Astrocyte of the cerebellum (primary cell): ENCODE data around the gene FAAP100.

ENCODE experiments used
- DNase-seq: peaks from one replicate; pipeline ENCODE4 v3.0.0-alpha.2; 2011; ENCODE audit warnings: low read depth
- H3K4me3 ChIP-seq: 2 replicates; pipeline ENCODE4 v1.5.1; 2011; ENCODE audit warnings: mild to moderate bottlenecking, low read depth, low read length, moderate library complexity
- in situ Hi-C: cut with HindIII; loops from 2 replicates; pipeline ENCODE4 v1.10.0; 2017; ENCODE audit warnings: low sequenced_read_pairs
- TF ChIP-seq, protein P1 (sequence below): IDR thresholded peaks from 2 replicates; pipeline ENCODE4 v1.5.1; 2012; ENCODE audit warnings: low read length, low read depth, moderate library complexity, mild to moderate bottlenecking; ENCODE audit errors: missing control alignments

FAAP100 gene

DNA sequence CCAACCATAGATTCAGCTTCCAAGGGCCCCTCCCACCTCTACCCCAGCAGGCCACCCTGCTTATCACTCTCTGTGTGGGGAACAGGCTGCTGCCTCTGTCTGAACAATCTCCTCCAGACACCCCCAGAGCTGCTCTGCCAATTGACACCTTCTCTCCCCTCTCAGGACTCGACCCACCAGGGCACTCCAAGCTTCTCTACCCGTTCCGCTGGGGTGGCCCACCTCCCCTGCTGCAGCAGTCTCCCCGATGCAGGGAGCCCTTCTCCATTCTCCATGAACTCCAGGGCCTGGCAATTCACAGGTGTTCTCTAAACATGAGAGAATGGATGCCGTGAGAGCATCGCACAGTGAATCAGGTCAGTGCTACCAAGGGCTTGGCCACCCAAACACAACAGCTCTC lies 28.3 kb upstream of the FAAP100 start:
- TF ChIP-seq, protein P1, sequence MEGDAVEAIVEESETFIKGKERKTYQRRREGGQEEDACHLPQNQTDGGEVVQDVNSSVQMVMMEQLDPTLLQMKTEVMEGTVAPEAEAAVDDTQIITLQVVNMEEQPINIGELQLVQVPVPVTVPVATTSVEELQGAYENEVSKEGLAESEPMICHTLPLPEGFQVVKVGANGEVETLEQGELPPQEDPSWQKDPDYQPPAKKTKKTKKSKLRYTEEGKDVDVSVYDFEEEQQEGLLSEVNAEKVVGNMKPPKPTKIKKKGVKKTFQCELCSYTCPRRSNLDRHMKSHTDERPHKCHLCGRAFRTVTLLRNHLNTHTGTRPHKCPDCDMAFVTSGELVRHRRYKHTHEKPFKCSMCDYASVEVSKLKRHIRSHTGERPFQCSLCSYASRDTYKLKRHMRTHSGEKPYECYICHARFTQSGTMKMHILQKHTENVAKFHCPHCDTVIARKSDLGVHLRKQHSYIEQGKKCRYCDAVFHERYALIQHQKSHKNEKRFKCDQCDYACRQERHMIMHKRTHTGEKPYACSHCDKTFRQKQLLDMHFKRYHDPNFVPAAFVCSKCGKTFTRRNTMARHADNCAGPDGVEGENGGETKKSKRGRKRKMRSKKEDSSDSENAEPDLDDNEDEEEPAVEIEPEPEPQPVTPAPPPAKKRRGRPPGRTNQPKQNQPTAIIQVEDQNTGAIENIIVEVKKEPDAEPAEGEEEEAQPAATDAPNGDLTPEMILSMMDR, result no peak
- no peak for DNase-seq
- no peak overlapping the region for H3K4me3 ChIP-seq
- in situ Hi-C loops, result no loop called here

DNA sequence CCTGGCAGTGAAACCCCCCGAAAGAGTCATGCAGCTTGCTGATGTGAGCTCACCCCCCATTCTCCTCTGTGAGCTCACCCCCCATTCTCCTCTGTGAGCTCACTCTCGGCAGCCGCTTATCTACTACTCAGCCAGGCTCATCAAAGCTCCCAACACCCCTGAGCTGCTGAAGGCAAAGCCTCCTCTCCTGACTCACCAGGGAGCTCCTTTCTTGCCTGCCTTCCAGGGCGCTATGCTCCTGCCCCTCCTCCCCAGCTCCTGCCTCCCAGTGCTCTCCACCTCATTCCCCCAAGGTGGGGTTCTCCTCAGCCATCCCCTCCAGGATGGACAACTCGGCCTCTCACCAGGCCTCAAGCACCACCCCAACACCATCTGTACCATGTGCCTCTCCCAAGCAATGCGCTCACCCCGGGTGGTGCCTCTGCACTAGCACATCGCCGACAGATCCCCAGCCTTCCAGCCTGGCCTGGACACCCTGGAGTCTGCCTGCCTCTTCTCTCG lies 27.7 kb upstream of the FAAP100 start:
- in situ Hi-C loops, result no loop called here
- TF ChIP-seq, protein P1, result no peak
- H3K4me3 ChIP-seq, result no peak overlapping the region
- DNase-seq, result no peak

DNA sequence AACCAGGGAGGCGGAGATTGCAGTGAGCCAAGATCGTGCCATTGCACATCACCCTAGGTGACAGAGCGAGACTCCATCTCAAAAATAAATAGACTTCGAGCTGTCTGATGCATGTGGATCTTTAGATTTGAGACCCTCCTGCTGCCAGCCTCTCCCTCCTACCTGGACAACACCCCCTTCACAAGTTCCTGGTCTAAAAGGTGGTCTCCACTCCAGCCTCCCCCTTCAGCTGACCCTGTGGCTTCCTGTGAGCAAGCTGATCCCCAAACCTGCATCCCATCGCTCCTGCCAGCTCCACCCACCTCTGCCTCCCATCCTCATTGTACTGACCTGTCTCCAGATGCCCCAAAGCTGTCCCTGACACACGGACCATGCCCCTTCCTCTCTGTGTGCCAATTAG lies 27.1 kb upstream of the FAAP100 start:
- DNase-seq, result no peak
- TF ChIP-seq, protein P1, result no peak
- no peak overlapping the region for H3K4me3 ChIP-seq
- in situ Hi-C loops, result no loop called here

DNA sequence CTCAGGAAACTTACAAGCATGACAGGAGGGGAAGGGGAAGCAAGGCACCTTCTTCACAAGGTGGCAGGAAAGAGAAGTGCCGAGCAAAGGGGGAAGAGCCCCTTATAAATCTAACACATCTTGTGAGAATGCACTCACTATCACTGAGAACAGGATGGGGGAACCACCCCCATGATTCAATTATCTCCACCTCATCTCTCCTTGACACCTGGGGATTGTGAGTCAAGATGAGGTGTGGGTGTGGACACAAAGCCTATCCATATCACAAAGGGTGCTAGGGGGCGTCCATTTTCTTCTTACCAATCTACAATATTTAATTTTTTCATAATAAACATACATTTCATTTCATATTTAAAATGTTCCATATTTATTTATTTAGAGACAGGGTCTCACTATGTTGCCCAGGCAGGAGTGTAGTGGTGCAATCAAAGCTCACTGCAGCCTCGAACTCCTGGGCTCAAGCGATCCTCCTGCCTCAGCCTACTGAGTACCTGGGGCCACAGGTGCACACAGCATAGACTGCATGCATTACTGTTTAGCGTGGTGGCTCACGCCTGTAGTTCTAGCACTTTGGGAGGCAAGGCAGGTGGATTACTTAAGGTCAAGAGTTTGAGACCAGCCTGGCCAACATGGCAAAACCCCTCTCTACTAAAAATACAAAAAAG lies 26.5 kb upstream of the FAAP100 start:
- DNase-seq, result no peak
- no peak overlapping the region for H3K4me3 ChIP-seq
- TF ChIP-seq, protein P1, result no peak
- in situ Hi-C loops, result no loop called here

DNA sequence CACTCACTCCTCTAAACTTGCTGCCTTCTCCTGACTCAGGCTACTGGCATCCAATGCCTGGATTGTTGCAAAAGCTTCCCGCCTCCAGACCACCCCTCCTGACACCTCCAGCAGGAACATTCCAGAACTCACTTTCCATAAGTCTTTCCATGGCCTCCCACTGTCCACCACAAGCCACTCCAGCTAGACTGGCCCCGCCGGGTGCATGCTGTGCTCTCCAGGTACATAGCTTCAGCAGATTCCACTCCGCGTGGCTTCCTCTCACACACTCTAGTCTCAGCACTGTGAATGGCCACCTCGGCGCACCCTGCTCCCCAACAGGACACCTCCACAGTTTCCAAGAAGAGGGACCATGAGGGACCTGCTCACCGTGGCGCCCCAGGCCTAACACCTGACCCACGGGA lies 25.9 kb upstream of the FAAP100 start:
- DNase-seq, result no peak
- H3K4me3 ChIP-seq, result no peak overlapping the region
- TF ChIP-seq, protein P1, result no peak
- in situ Hi-C loops, result no loop called here

DNA sequence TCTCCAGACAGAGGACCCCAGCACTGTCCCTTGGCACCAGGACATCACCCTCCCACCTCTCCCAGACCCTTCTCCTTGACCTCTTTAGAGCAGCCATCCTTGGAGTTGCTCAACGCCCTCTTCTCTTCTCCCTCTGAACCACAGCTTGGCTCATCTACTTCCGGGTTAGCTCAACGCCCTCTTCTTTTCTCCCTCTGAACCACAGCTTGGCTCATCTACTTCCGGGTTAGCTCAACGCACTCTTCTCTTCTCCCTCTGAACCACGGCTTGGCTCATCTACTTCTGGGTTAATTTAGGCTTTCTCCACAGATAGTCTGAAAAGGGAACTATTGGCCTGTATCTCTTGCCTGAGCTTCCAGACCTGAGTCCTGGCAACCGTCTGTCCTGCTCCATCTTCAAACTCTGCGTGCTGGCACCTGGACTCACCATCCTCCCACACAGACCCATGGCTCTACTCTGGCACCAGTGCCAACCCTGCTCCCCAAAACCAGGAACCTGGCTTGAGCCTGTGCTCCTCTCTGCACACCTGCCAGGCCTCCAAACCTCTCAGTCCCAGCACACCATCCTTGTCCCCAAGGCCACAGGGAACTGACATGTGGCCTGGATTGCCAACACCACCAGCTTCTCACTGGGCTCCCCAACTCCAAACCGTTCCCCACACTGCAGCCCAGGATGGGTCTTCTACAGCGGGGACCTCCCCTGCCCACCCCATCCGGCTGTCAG lies 25.3 kb upstream of the FAAP100 start:
- no peak for DNase-seq
- in situ Hi-C loops, result no loop called here
- H3K4me3 ChIP-seq, result no peak overlapping the region
- TF ChIP-seq, protein P1, result no peak
